ENCODE results near the gene MICU1.

- no peak for TF ChIP-seq CREB1 (IDR thresholded peaks at IDR 0.05; ENCODE audit: low read depth)
- no peak for TF ChIP-seq TAF1 (IDR thresholded peaks at IDR 0.05; ENCODE audit: low read depth)
- no peak for TF ChIP-seq TCF12 (IDR thresholded peaks at IDR 0.05; ENCODE audit: low read depth)
Measured at GRCh38 chr10:72487116-72487515, 138.8 kb downstream of the MICU1 start.

All from Ishikawa (cell line).